ENCODE data around the gene MX1. TPM values are rescaled to one million over a fixed set of nuclear protein-coding genes. Genes with fewer than 3 reads are reported as not detected.

Gene MX1
- total RNA-seq, 2 experiments from 2014 or later, result 82.3 to 86.3 TPM

DNA sequence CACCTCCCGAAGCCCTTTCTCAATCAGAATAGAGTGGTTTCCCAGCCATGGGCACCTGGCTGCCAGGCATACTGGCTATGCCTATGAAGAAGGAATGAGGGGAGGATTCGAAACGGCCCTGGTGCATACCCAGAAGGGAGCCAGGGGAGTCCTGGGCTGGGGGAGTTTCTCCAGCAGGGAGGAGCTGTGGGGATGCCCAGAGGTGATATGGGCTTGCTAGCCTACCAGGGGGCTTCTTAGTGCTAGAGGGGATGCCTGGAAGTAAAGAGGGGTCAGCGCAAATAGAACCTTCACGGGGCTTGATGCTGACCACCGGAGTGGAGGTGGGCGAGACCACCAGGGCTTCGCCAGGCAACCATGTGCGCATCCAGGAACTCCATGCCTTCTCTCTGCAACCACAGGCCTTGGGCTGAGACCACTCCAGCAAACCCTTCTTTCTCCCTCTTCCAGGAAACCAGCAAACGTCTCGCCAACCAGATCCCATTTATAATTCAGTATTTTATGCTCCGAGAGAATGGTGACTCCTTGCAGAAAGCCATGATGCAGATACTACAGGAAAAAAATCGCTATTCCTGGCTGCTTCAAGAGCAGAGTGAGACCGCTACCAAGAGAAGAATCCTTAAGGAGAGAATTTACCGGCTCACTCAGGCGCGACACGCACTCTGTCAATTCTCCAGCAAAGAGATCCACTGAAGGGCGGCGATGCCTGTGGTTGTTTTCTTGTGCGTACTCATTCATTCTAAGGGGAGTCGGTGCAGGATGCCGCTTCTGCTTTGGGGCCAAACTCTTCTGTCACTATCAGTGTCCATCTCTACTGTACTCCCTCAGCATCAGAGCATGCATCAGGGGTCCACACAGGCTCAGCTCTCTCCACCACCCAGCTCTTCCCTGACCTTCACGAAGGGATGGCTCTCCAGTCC lies 18.2 kb upstream of the MX1 start:
- Mint-ChIP-seq H3K27ac (no peak overlapping the region), H3K27me3 (no peaks in the 10 kb centered on the region), H3K4me3 (no peak overlapping the region), H3K36me3 (ENCODE audit: low read depth) (peaks cover 95% of the 10 kb centered on the region), H3K9me3 (peaks cover 4% of the 10 kb centered on the region), H3K4me1 (ENCODE audit: low read depth) (no peaks in the 10 kb centered on the region)
- ATAC-seq (ENCODE audit: poor library complexity) (no peak), DNase-seq (peak in 1 of 14 experiments; percentile 19)
- Histone ChIP-seq H3K27me3 (ENCODE audit: control insufficient read depth in 1 of 2, insufficient read depth in 2 of 2, low read length in 2 of 2) (no peaks in the 10 kb centered on the region), H3K36me3 (ENCODE audit: insufficient read depth, low read length) (peaks cover 66% of the 10 kb centered on the region), H3K27ac (ENCODE audit: low read depth in 1 of 2, low read length in 2 of 2) (no peak overlapping the region), H3K4me3 (ENCODE audit: low read length) (no peak overlapping the region), H3K4me1 (ENCODE audit: insufficient read depth, low read length) (no peaks in the 10 kb centered on the region), H3K9me3 (ENCODE audit: control insufficient read depth in 1 of 2, insufficient read depth in 1 of 2, low read length in 2 of 2) (peaks cover 9 to 10% of the 10 kb centered on the region in 2 experiments)
- intact Hi-C loops (cut with DNase I, micrococcal nuclease), result loop anchor here in 1 of 2 experiments (5.0 kb wide), 1 partner anchor 36 kb away; no protein-coding TSS in a partner anchor
- ChIA-PET CTCF (no interaction called here), POLR2A (no interaction called here)
- TF ChIP-seq, protein P1, sequence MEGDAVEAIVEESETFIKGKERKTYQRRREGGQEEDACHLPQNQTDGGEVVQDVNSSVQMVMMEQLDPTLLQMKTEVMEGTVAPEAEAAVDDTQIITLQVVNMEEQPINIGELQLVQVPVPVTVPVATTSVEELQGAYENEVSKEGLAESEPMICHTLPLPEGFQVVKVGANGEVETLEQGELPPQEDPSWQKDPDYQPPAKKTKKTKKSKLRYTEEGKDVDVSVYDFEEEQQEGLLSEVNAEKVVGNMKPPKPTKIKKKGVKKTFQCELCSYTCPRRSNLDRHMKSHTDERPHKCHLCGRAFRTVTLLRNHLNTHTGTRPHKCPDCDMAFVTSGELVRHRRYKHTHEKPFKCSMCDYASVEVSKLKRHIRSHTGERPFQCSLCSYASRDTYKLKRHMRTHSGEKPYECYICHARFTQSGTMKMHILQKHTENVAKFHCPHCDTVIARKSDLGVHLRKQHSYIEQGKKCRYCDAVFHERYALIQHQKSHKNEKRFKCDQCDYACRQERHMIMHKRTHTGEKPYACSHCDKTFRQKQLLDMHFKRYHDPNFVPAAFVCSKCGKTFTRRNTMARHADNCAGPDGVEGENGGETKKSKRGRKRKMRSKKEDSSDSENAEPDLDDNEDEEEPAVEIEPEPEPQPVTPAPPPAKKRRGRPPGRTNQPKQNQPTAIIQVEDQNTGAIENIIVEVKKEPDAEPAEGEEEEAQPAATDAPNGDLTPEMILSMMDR (IDR thresholded peaks at IDR 0.05), result no peak

DNA sequence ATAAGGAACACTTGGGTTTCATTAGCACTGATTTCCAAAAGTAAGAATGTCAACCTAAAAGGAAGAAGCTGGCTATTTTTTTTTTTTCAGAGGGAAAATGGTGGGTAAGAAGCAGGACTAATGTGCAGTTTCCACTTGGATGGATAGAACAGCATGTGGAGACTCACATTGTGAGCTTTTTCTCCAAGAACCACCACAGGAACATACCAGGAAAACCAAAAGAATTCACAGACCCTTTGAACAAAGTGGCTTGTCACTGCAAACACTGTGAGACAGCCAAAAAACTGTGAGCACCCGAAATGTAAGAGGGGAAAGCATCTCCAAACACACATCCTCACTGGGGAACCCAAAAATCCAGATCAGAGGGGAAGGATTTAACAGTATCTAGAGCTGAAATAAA lies 15.7 kb upstream of the MX1 start:
- TF ChIP-seq, protein P1 (IDR thresholded peaks at IDR 0.05), result no peak
- Histone ChIP-seq H3K4me3 (ENCODE audit: low read length) (no peak overlapping the region), H3K27me3 (ENCODE audit: control insufficient read depth in 1 of 2, insufficient read depth in 2 of 2, low read length in 2 of 2) (no peaks in the 10 kb centered on the region), H3K27ac (ENCODE audit: low read depth in 1 of 2, low read length in 2 of 2) (no peak overlapping the region), H3K36me3 (ENCODE audit: insufficient read depth, low read length) (peaks cover 44% of the 10 kb centered on the region), H3K4me1 (ENCODE audit: insufficient read depth, low read length) (no peaks in the 10 kb centered on the region), H3K9me3 (ENCODE audit: control insufficient read depth in 1 of 2, insufficient read depth in 1 of 2, low read length in 2 of 2) (peaks cover 9 to 13% of the 10 kb centered on the region in 2 experiments)
- Mint-ChIP-seq H3K4me3 (no peak overlapping the region), H3K36me3 (ENCODE audit: low read depth) (peaks cover 69% of the 10 kb centered on the region), H3K27me3 (no peaks in the 10 kb centered on the region), H3K9me3 (peaks cover 17% of the 10 kb centered on the region), H3K27ac (no peak overlapping the region), H3K4me1 (ENCODE audit: low read depth) (no peaks in the 10 kb centered on the region)
- POLR2A ChIA-PET, result interaction anchor here (1.1 to 2.4 kb wide), 2 partner anchors 9 to 16 kb away, joined by 3 to 9 read pairs; partner anchors contain the start of gene MX1
- intact Hi-C loops (cut with DNase I, micrococcal nuclease), result no loop called here
- CTCF ChIA-PET, result no interaction called here
- DNase-seq, result no peak
- ATAC-seq (ENCODE audit: poor library complexity), result no peak

DNA sequence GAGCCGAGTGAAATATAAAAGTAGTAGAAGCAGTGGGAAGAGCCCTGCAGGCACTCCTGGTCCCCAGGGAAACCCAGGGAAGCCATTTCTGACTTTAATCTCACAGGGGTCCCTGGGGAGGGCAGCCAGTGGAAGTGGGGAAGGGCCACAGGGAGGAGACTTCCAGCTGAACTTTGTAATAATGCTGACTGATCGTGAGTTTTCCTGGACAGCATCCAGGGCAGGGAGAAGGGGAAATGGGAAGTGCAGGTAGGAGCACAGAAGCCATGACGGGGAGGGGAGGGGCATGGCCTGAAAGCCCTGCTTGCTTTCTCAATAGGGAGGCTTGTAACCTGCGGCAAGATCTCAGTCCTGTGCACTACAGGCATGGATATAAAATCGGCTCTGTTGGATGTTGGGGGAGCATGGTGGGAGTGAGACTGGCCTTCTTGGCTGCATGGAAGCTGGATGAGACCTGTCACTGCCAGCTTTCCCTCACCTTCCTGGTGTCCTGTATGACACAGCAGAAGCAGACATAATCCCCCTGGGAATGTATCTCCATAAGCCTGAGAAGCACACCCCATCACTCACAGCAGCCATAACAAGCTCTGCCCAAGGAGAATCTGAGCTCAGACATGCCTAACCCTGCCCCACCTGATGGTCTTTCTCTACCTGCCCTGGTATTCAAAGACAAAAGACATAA lies 15.1 kb upstream of the MX1 start:
- ATAC-seq (ENCODE audit: poor library complexity) (no peak), DNase-seq (peak in 1 of 14 experiments; percentile 38)
- Histone ChIP-seq H3K9me3 (ENCODE audit: control insufficient read depth in 1 of 2, insufficient read depth in 1 of 2, low read length in 2 of 2) (peaks cover 9 to 13% of the 10 kb centered on the region in 2 experiments), H3K4me1 (ENCODE audit: insufficient read depth, low read length) (no peaks in the 10 kb centered on the region), H3K4me3 (ENCODE audit: low read length) (no peak overlapping the region), H3K27ac (ENCODE audit: low read depth in 1 of 2, low read length in 2 of 2) (no peak overlapping the region), H3K27me3 (ENCODE audit: control insufficient read depth in 1 of 2, insufficient read depth in 2 of 2, low read length in 2 of 2) (no peaks in the 10 kb centered on the region), H3K36me3 (ENCODE audit: insufficient read depth, low read length) (peaks cover 42% of the 10 kb centered on the region)
- Mint-ChIP-seq H3K27ac (no peak overlapping the region), H3K36me3 (ENCODE audit: low read depth) (peaks cover 67% of the 10 kb centered on the region), H3K4me1 (ENCODE audit: low read depth) (no peaks in the 10 kb centered on the region), H3K9me3 (peaks cover 17% of the 10 kb centered on the region), H3K27me3 (no peaks in the 10 kb centered on the region), H3K4me3 (no peak overlapping the region)
- TF ChIP-seq, protein P1 (IDR thresholded peaks at IDR 0.05), result no peak
- CTCF ChIA-PET, result no interaction called here
- intact Hi-C loops (cut with DNase I, micrococcal nuclease), result no loop called here
- POLR2A ChIA-PET, result interaction anchor here (1.0 to 2.4 kb wide), 4 partner anchors 9 to 127 kb away, joined by 3 to 9 read pairs (median 4); partner anchors contain the start of gene MX1

Measured in CD4-positive, alpha-beta T cell (primary cell).